T-helper 2 cell (primary cell): Measurements from ENCODE around the gene ZBTB48.

ENCODE experiments used
- DNase-seq, 5 experiments: peaks; one replicate each; pipeline versions ENCODE4 v3.0.0 to v3.0.0-alpha.2; 2012 to 2022

The ZBTB48 gene

DNA sequence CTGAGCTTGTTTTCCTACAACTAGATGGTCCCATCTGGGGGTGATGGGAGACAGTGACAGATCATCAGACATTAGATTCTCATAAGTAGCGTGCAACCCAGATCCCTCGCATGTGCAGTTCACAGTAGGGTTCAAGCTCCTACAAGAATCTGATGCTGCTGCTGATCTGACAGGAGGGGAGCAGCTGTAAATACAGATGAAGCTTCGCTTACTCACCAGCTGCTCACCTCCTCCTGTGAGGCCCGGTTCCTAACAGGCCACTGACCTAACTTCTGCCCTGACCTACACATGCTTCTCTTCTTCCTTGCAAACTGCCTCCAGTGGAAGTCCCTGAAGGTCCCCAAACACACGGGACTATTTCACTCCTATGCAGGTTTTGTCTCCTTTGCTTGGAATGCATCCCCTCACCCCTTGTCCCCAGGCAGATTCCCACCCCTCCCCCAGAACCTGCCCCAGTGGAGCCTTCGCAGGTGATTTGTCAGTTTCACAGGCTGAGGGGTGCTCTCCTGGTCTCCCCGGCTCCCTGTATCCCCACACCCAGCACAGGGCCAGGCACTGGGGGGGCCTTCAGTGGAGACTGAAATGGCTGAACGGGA, 5.7 kb upstream of the ZBTB48 start:
- DNase-seq, result no peak

GRCh38 chr1:6574818-6575217, 5.0 kb upstream of the ZBTB48 start:
- no peak for DNase-seq

- DNase-seq, result no peak
Measured at GRCh38 chr1:6577831-6578525, 1.8 kb upstream of the ZBTB48 start.

- DNase-seq, result no peak
Measured at GRCh38 chr1:6578624-6579373, 995 bp upstream of the ZBTB48 start.

DNA sequence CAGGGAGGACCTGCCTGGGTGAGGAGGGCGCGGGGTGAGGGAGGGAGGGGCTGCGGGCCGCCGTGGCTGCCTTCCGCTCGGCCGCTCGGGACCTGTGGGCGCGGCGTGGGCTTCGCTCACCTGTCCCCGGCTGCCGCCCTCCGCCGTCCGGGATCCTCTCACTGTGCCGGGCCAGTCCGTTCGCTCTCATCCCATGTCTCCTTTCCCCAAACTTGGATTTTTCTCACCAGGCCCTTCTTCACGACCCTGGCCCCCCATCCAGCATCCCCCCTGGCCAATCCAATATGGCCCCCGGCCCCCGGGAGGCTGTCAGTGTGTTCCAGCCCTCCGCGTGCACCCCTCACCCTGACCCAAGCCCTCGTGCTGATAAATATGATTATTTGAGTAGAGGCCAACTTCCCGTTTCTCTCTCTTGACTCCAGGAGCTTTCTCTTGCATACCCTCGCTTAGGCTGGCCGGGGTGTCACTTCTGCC, 362 bp downstream of the ZBTB48 start:
- DNase-seq, result no peak

DNA sequence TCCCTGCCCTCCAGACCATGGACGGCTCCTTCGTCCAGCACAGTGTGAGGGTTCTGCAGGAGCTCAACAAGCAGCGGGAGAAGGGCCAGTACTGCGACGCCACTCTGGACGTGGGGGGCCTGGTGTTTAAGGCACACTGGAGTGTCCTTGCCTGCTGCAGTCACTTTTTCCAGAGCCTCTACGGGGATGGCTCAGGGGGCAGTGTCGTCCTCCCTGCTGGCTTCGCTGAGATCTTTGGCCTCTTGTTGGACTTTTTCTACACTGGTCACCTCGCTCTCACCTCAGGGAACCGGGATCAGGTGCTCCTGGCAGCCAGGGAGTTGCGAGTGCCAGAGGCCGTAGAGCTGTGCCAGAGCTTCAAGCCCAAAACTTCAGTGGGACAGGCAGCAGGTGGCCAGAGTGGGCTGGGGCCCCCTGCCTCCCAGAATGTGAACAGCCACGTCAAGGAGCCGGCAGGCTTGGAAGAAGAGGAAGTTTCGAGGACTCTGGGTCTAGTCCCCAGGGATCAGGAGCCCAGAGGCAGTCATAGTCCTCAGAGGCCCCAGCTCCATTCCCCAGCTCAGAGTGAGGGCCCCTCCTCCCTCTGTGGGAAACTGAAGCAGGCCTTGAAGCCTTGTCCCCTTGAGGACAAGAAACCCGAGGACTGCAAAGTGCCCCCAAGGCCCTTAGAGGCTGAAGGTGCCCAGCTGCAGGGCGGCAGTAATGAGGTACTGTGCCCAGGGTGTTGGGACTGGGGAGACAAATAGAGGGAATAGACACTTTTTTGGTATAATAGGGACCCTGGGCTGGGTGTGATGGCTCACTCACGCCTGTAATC, 1.0 kb downstream of the ZBTB48 start:
- DNase-seq, result no peak

DNA sequence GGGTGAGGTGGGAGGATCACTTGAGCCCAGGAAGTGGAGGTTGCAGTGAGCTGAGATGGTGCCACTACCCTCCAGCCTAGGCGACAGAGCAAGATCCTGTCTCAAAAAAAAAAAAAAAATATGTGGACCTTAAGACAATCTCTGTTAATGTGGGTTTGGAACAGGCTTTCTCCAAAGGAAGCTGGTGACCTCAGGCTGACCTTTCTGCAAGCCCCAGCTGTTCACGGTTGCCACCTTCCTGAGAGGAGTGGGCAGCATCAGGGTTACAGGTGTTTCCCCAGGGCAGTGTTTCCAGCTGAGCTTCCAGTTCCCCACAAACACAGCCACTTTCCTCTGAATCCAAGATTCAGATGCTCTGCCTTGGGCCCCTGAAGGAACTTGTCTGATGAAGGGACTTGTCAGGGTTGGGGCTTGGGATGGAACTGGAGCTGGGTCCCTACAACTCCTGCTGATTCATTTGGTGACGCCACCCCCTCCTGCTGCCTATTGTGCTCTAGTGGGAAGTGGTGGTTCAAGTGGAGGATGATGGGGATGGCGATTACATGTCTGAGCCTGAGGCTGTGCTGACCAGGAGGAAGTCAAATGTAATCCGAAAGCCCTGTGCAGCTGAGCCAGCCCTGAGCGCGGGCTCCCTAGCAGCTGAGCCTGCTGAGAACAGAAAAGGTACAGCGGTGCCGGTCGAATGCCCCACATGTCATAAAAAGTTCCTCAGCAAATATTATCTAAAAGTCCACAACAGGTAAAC, 1.9 kb downstream of the ZBTB48 start:
- DNase-seq, result no peak

- no peak for DNase-seq
Measured at GRCh38 chr1:6582370-6582769, 2.6 kb downstream of the ZBTB48 start.

GRCh38 chr1:6584126-6585080, 4.6 kb downstream of the ZBTB48 start:
- DNase-seq, result no peak

DNA sequence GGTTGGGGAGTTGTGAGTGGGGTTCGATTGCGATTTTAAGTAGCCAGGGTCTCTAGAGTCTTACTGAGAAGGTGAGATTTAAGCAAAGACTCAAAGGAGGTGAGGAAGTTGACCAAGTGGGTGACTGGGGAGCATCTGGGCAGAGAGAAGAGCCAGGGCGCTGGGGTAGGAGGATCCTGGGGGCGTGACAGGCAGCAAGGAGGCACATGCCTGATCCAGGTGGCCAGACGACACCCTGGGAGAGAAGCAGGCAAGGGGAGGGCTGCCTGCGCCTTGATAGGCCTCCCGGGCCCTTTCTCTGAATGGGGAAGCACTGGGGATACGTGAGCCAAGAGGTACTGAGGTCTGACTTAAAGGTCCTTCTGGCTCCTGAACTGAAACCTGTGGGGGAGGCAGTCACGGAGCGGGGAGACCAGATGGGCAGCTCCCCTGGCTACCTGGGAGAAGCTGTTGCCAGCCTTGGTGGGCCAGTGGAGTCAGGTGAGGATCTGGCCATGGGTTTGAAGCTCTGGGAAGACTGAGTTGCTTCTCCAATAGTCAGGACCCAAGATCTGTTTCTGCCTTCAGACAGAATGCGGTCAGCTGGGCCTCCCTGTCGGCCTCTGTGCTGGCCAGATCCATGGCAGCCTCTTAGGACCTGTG, 5.4 kb downstream of the ZBTB48 start:
- no peak for DNase-seq

- no peak for DNase-seq
Measured at GRCh38 chr1:6585841-6586240, 6.0 kb downstream of the ZBTB48 start.

DNA sequence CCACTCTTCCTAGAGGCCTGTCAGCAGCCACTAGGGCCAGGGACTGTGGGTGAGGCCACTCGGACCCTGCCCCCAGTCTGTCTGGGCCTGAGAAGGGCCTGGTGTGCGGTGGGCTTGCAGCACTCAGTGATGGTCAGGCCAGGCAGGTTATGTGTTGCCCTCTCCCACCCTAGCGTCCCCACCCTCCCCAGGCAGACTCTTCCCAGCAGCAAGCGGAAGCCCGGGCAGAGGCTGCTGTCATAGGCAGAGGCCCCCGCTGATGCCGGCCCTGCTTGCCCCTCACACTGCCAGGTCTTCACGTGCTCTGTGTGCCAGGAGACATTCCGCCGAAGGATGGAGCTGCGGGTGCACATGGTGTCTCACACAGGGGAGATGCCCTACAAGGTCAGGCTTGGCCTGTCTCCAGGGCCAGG, 6.6 kb downstream of the ZBTB48 start:
- no peak for DNase-seq

GRCh38 chr1:6587261-6588005, 7.6 kb downstream of the ZBTB48 start:
- no peak for DNase-seq

DNA sequence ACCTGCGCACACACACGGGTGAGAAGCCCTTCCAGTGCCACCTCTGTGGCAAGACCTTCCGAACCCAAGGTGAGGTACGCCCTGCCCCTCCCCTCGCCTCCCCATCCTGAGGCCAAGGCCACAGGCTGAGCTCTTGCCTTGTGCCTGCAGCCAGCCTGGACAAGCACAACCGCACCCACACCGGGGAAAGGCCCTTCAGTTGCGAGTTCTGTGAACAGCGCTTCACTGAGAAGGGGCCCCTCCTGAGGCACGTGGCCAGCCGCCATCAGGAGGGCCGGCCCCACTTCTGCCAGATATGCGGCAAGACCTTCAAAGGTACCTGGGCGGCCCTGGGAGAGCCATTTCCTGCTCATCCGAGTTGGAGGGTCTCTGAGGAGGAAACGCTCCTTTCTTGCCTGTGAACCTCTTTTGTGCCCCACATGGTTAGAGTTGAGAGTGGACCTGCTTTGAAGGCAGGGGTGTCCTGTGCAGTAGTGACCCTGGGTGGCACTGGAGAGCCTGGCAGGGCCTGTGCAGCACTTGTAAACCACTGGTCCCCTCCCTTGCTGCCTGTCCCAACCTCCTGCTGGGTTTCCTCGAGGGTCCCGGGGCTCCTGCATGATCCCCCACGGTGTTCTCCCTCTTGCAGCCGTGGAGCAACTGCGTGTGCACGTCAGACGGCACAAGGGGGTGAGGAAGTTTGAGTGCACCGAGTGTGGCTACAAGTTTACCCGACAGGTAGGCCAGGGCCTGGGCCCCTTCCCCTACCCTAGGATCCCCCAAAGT, 8.5 kb downstream of the ZBTB48 start:
- no peak for DNase-seq

DNA sequence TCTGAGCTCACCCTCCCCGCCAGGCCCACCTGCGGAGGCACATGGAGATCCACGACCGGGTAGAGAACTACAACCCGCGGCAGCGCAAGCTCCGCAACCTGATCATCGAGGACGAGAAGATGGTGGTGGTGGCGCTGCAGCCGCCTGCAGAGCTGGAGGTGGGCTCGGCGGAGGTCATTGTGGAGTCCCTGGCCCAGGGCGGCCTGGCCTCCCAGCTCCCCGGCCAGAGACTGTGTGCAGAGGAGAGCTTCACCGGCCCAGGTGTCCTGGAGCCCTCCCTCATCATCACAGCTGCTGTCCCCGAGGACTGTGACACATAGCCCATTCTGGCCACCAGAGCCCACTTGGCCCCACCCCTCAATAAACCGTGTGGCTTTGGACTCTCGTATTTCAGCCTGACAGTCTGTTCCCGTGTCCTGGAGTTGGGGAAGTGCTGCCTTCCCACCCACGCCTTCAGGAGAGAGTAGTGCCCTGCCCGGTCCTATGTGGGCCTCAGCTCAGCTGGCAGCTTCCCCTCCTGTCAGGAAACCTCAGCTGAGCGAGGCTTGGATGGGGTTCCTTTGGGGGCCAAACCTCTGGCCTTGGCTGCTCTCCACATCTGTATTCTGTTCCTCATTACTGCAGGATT, 9.2 kb downstream of the ZBTB48 start:
- no peak for DNase-seq

DNA sequence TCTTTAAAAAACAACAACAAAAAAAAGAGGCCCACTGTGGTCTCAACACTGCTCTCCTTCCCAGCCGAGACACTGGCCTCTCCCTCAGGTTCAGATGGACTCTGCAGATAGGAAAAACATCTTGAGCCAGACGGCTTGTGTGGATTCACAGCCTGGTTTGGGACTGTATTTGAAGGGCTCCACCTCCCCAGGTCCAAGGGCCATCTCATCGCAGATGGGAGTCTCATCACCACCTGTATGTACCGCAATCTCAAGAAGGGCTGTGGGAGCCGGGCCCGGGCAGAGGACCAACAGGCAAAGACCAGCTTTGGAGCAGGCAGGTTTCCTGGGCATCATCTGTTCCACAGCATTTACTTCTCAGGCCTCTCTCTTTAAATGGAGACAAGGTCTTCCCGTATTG, 10.3 kb downstream of the ZBTB48 start:
- no peak for DNase-seq

DNA sequence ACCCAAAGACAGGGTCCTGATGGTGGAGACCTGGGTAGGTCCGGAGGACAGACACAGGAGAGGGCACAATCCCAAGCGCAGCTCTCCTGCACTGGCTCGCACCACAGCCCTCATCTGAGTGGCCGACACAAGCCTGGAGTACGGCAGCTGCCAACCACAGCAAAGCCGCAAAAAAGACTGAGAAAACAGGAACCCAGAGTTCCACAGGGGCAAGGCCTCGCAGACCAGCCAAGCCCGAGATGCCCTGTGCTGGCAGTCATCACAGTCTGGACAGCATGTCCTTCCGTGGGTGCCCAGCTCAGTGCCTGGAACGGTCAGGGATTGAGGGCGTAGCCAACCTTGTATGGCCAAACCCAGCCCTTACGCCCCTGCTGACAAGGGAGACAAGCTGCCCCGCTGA, 11.4 kb downstream of the ZBTB48 start:
- no peak for DNase-seq

GRCh38 chr1:6591644-6592043, 11.8 kb downstream of the ZBTB48 start:
- DNase-seq, result no peak

- DNase-seq, result no peak
Measured at GRCh38 chr1:6592441-6592840, 12.6 kb downstream of the ZBTB48 start.
